MCF 10A (cell line): ENCODE results near the gene CXorf65. TPM values are rescaled to one million over a fixed set of nuclear protein-coding genes. Genes with fewer than 3 reads are reported as not detected.

Experiments
- BruUV-seq: library from RNA; stranded (reverse); fragments of 400-500 nt; replicated peaks from 2 replicates; lab custom pipeline; 2021; lab: Mats Ljungman, UMichigan
- CTCF ChIA-PET: fragments of 300-600 bp; sonication (Branson Sonifier 250); formaldehyde crosslinking; extraction: SDS; loops from one replicate; lab custom pipeline; 2021; ENCODE audit warnings: antibody characterized with exemption, inconsistent platforms; lab: Yijun Ruan, JAX
- POLR2A ChIA-PET: fragments of 300-600, 350-650 bp; sonication (Branson Sonifier 250); formaldehyde crosslinking; extraction: SDS; loops from one replicate; lab custom pipeline; 2020; ENCODE audit warnings: antibody characterized with exemption, inconsistent platforms; lab: Yijun Ruan, JAX
- DNase-seq: peaks from one replicate; pipeline ENCODE4 v3.0.0-alpha.2; 2018; ENCODE audit not compliant: unreplicated experiment
- H3K27ac Mint-ChIP-seq: one replicate; pipeline ENCODE4 v1.8.0; 2022; ENCODE audit warnings: mild to moderate bottlenecking, low read depth, mixed read lengths; ENCODE audit not compliant: unreplicated experiment
- H3K27me3 Mint-ChIP-seq: one replicate; pipeline ENCODE4 v1.8.0; 2022; ENCODE audit warnings: mixed read lengths; ENCODE audit not compliant: insufficient read depth, unreplicated experiment
- H3K36me3 Mint-ChIP-seq: one replicate; pipeline ENCODE4 v1.8.0; 2022; ENCODE audit warnings: mild to moderate bottlenecking, moderate library complexity, mixed read lengths; ENCODE audit not compliant: insufficient read depth, unreplicated experiment
- H3K4me1 Mint-ChIP-seq: one replicate; pipeline ENCODE4 v1.8.0; 2022; ENCODE audit warnings: mixed read lengths; ENCODE audit not compliant: insufficient read depth, unreplicated experiment
- H3K4me3 Mint-ChIP-seq: one replicate; pipeline ENCODE4 v1.8.0; 2022; ENCODE audit warnings: mild to moderate bottlenecking, moderate library complexity, mixed read lengths; ENCODE audit not compliant: unreplicated experiment
- H3K9me3 Mint-ChIP-seq: one replicate; pipeline ENCODE4 v1.8.0; 2022; ENCODE audit warnings: mixed read lengths; ENCODE audit not compliant: unreplicated experiment
- intact Hi-C: fragments of 100-400 bp; cut with micrococcal nuclease; formaldehyde crosslinking; loops from 2 replicates; pipeline ENCODE4 v1.14.1; 2022
- total RNA-seq: library from RNA; stranded (reverse); gene quantifications from 2 replicates; pipeline ENCODE4 v1.2.3, GENCODE V29; 2022
- TF ChIP-seq, protein P1 (sequence below): fragments of 200-600 bp; IDR thresholded peaks from one replicate; pipeline ENCODE4 v1.8.0; 2022; ENCODE audit warnings: antibody characterized with exemption, mild to moderate bottlenecking; ENCODE audit not compliant: unreplicated experiment

CXorf65 gene
- total RNA-seq, 1 experiment from 2014 or later: not detected

GRCh38 chrX:71117358-71117757 is 10.8 kb upstream of the CXorf65 start:
- POLR2A ChIA-PET: interaction anchor here (0.7 to 2.0 kb wide), 8 partner anchors 15 to 180 kb away, joined by 3 to 12 read pairs (median 4); partner anchors contain the start of gene NONO
- no peak for DNase-seq
- BruUV-seq: no TSS peak
- intact Hi-C loops: no loop called here
- Mint-ChIP-seq H3K36me3 (peaks cover 30% of the 10 kb centered on the region), H3K4me1 (no peaks in the 10 kb centered on the region), H3K4me3 (no peak overlapping the region), H3K27me3 (peaks cover 18% of the 10 kb centered on the region), H3K27ac (no peak overlapping the region), H3K9me3 (no peaks in the 10 kb centered on the region)
- TF ChIP-seq, protein P1, sequence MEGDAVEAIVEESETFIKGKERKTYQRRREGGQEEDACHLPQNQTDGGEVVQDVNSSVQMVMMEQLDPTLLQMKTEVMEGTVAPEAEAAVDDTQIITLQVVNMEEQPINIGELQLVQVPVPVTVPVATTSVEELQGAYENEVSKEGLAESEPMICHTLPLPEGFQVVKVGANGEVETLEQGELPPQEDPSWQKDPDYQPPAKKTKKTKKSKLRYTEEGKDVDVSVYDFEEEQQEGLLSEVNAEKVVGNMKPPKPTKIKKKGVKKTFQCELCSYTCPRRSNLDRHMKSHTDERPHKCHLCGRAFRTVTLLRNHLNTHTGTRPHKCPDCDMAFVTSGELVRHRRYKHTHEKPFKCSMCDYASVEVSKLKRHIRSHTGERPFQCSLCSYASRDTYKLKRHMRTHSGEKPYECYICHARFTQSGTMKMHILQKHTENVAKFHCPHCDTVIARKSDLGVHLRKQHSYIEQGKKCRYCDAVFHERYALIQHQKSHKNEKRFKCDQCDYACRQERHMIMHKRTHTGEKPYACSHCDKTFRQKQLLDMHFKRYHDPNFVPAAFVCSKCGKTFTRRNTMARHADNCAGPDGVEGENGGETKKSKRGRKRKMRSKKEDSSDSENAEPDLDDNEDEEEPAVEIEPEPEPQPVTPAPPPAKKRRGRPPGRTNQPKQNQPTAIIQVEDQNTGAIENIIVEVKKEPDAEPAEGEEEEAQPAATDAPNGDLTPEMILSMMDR: no peak
- CTCF ChIA-PET: interaction anchor here (0.7 to 1.1 kb wide), 3 partner anchors 13 to 137 kb away, joined by 3 to 4 read pairs (median 4); no protein-coding TSS in a partner anchor

GRCh38 chrX:71111921-71112431 is 5.4 kb upstream of the CXorf65 start:
- CTCF ChIA-PET: interaction anchor here (0.6 to 1.1 kb wide), 3 partner anchors 17 to 979 kb away, joined by 3 read pairs; no protein-coding TSS in a partner anchor
- no peak for DNase-seq
- intact Hi-C loops: no loop called here
- Mint-ChIP-seq H3K27ac (no peak overlapping the region), H3K36me3 (peaks cover 6% of the 10 kb centered on the region), H3K9me3 (no peaks in the 10 kb centered on the region), H3K4me1 (no peaks in the 10 kb centered on the region), H3K4me3 (no peak overlapping the region), H3K27me3 (peaks cover 59% of the 10 kb centered on the region)
- POLR2A ChIA-PET: no interaction called here
- TF ChIP-seq, protein P1: no peak
- no TSS peak for BruUV-seq

- Mint-ChIP-seq H3K4me3 (no peak within 1 kb of the TSS), H3K4me1 (no peaks in the 10 kb centered on the region), H3K9me3 (no peaks in the 10 kb centered on the region), H3K36me3 (peaks cover 6% of the 10 kb centered on the region), H3K27me3 (peaks cover 61% of the 10 kb centered on the region), H3K27ac (no peak within 1 kb of the TSS)
- ChIA-PET POLR2A (no interaction called here), CTCF (interaction anchor here (0.6 to 1.1 kb wide), 3 partner anchors 17 to 978 kb away, joined by 3 read pairs; no protein-coding TSS in a partner anchor)
- no TSS peak for BruUV-seq
- TF ChIP-seq, protein P1: no peak
- DNase-seq: no peak
- intact Hi-C loops: no loop called here
Observed at GRCh38 chrX:71111141-71111843, 4.8 kb upstream of the CXorf65 start, which contains the start of gene IL2RG. Gene IL2RG, minus strand, starts transcription at chrX:71111577. Its CDS starts 38 bp downstream, at chrX:71111539.

- no peaks in the 10 kb centered on the region for H3K9me3 Mint-ChIP-seq
- no peak for DNase-seq
- H3K4me3 Mint-ChIP-seq: no peak overlapping the region
- ChIA-PET CTCF (no interaction called here), POLR2A (no interaction called here)
- BruUV-seq: no TSS peak
- H3K4me1 Mint-ChIP-seq: no peaks in the 10 kb centered on the region
- intact Hi-C loops: no loop called here
- peaks cover 61% of the 10 kb centered on the region for H3K27me3 Mint-ChIP-seq
- no peak overlapping the region for H3K27ac Mint-ChIP-seq
- no peaks in the 10 kb centered on the region for H3K36me3 Mint-ChIP-seq
- TF ChIP-seq, protein P1: no peak
Observed at GRCh38 chrX:71109051-71109450, 2.5 kb upstream of the CXorf65 start.
